ENCODE data around the gene ZCCHC7.
"Not testable (repeated sequence)": the region's sequence is repeated elsewhere in the genome, so short reads cannot be mapped to it uniquely, and the experiment has no call there.

Gene ZCCHC7

DNA sequence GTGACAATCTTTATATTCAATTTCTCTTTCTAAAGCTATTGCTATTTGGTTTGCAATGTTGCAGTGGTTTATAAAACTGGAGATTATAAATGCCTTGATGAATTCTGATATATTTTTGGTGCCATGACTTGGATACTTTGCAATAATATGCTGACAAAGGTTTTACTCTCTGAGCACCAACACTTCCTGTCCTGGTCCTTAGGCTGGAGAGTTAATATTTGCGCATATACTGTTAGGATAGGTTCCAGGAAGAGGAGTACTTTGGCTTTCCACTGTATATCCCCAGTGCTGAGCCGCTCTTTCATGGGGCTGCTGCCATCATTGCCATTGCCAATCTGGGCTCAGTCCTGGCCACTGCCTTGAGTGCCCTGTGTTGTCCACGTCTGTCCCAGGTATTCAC is 139.6 kb downstream of the ZCCHC7 start:
- no peak for DNase-seq

DNA sequence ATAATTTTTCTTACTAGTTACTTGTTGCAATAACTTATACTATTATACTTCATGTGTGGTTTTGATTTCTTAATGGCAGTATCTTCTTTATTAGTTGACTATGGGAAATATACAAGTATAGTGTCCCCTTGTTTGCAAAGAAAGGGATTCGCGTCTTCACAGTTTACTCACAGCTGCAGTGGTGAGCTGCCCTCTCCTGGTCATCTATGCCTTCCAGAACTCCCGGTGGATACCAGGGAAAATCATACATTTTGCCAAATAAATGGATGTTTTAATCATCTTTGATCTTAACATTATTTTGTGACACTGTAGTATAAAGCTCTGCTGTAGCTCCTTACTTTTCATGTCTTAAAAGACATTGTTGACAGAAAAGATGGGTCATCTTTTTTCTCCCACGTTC is 142.0 kb downstream of the ZCCHC7 start:
- peak; percentile 54 for DNase-seq

DNA sequence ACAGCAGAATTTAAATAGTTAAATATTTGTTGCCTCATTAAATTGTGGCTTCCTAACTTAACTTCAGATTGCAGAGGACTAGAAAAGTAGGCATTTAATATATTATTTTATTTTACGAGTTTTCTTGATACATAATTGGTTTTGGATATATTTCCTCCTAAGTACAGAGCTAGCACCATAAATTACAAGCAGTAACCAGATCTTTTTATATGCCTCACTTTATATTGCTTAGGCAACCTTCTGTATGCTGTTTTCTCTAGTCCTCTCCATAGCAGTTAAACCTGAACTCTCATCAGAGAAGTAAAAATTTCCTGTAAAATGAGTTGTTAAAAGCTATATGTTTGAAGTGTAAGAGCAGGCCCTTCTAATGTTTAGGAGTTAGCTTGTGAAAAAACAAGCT is 144.2 kb downstream of the ZCCHC7 start:
- no peak for DNase-seq

DNA sequence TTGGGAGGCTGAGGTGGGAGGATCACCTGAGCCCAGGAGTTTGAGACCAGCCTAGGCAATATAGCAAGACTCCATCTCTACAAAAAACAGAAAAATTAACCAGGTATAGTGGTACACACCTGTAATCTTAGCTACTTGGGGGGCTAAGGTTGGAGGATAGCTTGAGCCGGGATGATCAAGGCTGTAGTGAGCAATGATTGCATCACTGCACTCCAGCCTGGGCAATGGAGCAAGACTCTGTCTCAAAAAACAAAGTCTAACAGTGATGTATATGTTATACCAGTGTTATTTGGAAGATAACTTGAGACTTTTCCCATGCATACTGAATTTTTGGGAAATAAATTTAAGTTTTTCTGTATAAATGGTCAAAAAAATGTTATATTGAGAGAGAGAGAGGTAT is 146.3 kb downstream of the ZCCHC7 start:
- DNase-seq, result no peak

DNA sequence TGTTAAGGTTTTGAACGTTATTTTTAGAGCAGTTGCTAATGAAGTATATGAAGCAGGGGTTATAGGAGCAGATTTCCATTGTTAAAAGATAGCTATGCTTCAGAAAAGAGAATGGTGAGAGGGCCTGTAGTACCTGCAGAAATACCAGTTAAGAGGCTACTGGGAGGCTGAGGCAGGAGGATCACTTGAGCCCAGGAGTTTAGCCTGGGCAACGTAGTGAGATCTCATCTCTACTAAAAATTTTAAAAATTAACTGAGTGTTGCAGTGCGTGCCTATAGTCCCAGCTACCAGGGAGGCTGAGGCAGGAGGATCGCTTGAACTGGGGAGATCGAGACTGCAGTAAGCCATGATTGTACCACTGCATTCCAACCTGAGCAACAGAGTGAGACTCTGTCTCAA is 148.8 kb downstream of the ZCCHC7 start:
- no peak for DNase-seq

DNA sequence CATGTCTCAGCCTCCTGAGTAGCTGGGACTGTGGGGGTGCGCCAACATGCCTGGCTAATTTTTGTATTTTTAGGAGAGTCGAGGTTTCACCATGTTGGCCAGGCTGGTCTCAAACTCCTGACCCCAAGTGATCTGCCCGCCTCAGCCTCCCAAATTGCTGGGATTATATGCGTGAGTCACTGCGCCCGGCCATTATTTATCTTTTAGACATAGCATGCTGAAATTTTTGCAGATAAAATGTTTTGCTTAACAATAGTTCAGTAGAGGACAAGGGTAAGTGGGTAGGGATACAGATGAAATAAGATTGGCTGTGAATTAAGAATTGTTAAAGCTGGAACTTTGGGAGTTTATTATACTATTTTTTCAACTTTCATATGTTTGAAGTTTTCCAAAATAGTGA is 151.3 kb downstream of the ZCCHC7 start:
- DNase-seq, result no peak

DNA sequence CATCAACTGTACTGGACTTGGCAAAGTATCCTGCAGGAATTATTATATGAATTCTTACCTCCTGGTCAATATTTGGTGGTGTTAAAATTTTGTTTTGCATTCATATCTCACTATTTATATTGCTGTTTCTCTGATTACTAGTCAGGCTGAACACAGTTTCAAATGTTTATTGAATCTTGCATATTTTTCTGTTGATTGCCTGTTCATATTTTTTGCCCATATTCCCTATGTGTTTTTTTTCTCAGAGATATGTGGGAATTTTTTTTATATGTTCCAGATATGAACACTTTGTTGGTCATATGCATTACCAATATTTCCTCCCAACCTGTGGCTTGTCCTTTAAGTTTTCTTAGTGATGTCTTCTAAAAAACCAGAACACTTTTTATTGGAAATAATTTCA is 153.2 kb downstream of the ZCCHC7 start:
- no peak for DNase-seq

DNA sequence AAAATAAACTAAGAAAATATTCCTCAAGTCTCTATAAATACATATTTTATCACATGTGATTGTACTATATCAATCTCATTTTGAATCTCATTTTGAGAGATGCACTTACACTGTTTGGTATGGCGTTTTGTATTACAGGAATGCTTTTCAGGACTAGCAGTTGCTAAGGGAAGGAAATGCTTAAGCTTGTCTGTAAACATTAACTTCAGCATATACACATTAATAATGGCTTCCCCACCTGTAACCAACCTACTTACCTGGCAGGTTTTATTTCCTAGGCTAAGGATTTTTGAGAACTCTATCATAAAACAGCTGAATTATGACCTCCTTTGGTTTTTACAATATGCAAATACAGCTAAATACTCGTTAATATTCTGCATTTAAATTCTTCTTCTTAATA is 161.2 kb downstream of the ZCCHC7 start:
- DNase-seq, result no peak

DNA sequence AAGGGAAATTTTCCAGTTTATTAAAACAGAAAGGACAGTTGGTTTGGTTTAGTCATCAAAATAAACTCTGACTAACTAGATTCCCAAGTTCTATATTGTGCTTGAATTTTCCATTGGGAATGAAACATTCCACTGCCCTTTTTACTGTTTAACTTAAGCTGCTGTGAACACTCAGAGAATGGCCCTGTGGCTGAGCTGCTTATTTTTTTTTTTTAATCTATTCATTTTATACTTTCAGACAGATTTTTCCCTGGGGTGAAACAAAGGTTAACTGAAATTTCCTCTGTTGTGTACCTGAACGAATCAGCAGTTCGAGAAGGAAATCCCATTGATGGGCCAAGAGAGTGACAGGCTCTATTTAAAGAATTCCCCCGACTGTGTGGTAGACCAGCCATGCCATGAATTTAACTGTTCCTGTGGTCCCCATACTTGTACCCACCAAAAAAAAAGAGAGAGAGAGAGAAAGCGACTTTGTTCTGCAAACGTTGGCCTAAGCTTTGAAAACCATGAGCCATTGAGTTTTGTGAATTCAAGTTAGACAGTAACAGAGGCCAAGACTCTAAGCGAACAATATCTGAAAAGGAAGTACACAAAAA is 163.5 kb downstream of the ZCCHC7 start:
- peak; percentile 70 for DNase-seq

DNA sequence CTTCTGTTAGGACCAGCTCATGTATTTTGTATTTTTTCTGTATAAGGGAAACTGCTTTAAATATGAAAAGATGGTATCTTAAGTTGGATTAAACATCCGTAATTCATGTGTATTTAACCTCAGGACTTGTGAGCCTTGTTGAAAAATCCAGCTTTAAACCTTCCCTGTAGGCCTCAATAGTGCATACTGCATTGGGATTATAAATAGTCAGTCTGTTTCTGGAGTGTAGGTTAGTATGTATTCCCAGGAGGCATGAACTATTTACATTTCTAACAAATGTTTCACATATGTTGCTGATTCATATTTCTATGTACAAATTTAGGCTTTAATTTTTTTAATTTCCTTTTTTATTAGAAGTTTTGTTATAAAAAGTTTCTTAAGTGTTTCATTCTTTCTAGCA is 164.3 kb downstream of the ZCCHC7 start:
- DNase-seq, result peak; percentile 41

DNA sequence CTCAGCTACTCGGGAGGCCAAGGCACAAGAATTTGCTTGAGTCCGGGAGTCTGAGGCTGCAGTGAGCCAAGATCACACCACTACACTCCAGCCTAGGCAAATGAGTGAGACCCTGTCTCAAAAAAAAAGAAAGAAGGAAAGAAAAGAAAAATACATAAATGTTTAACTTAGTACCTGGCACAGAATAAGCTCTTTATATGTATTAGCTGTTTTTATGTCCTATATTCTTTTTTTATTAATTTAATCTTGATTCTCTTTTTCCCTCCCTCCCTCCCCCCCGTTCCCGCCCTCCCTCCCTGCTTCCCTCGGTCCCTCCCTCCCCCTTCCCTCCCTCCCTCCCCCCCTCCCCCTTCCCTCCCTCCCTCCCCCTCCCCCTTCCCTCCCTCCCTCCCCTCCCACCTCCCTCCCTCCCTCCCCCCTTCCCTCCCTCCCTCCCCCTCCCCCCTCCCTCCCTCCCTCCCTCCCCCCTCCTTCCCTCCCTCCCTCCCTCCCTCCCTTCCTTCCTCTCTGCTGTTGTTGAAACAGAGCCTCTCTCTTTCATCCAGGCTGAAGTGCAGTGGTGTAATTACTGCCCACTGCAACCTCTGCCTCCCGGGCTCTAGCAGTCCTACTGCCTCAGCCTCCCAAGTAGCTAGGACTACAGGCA is 166.3 kb downstream of the ZCCHC7 start:
- no peak for DNase-seq

DNA sequence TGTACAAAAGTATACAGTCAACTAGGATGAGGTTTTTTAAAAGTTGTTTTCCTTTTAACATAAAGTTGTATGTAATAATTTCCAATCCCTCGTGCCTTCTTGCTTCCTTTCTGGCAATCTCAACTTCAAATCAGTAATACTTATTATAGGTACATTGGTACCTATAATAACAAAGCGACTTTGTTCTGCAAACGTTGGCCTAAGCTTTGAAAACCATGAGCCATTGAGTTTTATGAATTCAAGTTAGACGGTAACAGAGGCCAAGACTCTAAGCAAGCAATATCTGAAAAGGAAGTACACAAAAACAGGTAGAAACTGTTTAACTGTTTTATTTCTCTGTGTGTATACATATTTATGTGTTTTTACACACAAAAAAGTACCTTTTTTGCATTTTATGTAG is 166.9 kb downstream of the ZCCHC7 start:
- no peak for DNase-seq

DNA sequence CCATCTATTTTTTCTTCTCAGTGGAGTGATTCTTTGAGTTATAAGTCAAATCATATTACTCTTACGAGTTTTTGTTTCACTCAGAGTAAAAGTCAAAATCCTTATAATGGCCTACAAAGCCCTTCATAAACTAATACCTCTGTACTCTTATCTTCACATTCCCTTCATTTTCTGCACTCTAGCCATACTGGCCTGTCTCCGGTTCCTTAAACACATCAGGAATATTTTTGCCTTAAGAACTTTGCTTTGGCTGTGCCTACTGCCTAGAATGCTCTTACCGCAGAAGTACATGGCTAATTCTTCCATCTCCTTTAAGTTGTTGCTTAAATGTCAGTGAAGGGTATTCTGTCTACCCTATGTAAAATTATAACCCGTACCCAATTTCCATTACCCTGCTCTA is 169.3 kb downstream of the ZCCHC7 start:
- DNase-seq, result no peak

DNA sequence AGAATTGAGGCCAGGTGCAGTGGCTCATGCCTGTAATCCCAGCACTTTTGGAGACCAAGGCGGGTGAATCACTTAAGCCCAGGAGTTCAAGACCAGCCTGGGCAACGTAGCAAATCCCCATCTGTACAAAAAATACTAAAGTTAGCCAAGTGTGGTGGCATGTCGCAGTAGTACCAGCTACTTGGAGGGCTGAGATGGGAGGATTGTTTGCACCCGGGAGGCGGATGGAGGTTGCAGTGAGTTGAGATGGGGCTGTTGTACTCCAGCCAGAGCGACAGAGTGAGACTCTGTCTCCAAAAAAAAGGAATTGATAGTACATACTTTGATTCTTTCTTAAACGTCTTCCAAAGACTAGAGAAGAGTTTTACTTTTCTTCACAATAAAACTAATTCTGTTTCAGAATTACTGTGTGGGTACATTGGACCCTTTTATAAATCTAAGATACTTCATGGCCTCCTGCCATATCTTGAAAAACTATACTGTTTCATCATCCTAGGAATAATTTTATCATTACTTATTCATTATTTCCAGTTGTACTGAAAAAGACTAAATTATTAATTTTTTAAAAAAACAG is 170.1 kb downstream of the ZCCHC7 start:
- DNase-seq, result no peak

DNA sequence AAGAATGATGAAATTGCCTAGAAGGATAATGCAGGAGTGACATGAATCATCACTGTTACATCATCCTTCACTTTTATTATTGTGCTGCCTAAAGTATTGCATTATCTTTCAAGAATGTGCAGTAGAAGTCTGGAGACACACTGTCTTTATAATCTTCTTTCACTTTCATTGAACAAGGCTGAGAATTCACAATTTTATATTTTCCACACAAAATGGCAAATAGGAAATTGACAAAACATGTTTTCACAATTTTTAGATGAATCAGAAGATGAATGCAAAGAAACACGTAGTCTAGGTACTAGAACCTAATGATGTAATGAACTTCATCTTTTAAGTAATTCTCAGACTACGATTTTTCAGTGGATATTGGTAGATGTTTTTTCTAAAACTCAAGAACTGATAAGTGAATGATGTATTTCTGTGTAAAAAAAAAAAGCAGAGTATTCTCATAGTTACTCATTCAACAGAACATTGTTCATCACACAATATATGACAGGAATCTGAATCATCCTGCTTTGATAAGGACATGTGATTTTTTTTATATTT is 170.6 kb downstream of the ZCCHC7 start:
- no peak for DNase-seq

DNA sequence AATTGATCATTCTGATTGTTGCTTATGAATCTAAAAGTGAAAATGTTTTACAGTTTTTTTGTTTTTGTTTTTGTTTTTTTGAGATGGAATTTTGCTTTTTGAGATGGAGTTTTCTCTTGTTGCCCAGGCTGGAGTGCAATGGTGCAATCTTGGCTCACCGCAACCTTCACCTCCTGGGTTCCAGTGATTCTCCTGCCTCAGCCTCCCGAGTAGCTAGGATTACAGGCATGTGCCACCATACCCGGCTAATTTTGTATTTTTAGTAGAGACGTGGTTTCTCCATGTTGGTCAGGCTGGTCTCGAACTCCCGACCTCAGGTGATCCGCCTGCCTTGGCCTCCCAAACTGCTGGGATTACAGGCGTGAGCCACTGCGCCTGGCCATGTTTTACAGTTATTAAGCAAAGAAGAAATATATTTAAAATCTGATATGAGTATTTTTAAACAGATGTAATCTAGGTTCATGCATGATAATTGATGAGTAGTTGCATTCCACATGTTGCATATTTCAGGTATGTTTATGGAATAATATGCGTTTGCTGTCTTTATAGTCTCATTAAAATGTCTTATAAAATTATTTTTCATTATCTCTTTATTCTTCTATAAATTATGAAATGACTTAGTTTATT is 171.4 kb downstream of the ZCCHC7 start:
- DNase-seq, result not testable (repeated sequence)

DNA sequence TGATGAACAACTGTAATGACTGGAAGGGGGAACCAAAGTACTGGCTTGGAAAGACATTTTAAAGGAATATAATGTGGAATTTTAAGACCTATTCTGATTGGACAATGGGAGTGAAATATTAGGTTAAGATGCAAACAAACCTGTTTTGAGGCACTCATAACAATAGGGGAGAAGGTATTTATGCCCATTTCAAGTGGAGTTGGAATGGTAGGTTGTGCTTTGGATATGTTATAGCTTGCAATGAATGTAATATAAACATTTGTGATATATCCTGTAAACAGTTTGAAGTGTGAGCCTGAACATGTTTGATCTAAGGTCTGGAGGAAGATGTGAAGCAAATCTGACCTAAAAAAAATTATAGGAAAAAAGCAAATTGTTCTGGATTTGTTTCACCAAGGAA is 172.5 kb downstream of the ZCCHC7 start:
- no peak for DNase-seq

DNA sequence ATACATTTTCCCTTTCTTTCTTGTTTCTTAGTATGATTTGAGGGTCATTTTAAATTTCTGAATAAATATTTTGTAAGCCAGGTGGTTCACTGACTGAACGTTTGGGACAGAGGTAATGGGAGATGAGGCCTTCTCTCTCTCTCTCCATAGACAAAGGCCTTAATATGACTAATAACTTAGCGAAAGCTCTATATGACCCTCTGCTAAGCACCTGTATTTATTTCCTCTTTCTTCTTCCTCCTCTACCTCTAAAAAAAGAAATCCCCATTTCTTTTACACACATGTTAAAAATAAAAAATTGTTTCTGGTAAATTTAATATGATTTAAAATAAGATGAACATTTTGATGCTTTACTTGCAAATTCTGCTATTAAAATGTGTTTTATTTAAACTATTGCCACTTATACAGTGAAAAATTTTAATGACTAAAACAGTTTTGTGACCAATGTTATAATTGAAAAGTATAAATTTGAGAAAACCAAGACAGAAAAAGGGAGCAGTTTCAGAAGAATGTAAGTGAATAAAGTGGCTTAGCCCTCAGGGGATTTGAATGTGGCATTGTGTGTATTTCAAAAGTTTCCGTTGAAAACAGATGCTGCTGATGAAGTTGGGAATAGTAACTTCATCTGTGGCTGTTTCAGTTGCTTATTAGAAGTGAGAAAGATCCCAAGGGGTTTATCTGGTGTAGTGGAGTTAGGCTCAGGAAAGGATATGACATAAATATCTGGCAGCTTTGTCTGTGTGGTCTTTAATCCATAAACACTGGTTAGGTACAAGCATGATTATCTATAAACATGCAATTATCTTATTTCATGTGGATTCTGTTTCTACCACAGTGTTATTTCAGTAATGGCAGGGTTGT is 173.5 kb downstream of the ZCCHC7 start:
- DNase-seq, result peak; percentile 39

DNA sequence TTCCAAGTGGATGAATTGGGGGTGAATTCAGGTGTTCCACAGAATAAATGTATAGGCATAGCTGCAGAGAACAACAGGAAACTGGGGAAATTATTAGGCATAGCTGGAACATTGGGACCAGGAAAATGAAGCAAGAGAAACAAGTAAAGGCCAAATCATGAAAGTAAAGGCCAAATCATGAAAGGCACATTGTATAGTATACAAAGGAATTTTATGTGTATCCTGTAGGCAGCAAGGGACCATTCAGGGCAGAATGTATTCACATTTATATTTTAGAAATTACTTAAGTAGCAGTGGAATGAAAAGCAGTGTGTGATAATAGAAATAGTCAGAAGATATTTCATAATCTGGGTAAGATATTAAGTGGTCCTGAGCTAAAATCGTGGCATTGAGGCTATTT is 174.8 kb downstream of the ZCCHC7 start:
- DNase-seq, result no peak

DNA sequence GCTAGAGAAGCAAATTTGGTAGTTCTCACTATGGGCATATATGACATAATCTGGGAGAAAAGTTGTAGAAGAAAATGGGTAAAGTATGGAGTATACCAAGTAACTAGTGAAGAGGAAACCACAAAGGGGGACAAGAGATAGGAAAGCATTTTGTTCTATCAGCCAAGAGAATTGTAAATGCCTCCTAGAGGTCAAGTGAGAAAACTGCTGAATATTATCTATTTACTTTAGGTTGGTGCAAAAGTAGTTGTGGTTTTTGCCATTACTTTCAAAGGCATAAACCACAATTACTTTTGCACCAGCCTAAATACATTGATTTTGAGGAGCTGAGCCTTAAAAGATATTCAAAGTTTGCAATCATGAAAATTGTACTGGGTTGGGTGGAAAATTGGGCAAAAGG is 175.4 kb downstream of the ZCCHC7 start:
- no peak for DNase-seq

DNA sequence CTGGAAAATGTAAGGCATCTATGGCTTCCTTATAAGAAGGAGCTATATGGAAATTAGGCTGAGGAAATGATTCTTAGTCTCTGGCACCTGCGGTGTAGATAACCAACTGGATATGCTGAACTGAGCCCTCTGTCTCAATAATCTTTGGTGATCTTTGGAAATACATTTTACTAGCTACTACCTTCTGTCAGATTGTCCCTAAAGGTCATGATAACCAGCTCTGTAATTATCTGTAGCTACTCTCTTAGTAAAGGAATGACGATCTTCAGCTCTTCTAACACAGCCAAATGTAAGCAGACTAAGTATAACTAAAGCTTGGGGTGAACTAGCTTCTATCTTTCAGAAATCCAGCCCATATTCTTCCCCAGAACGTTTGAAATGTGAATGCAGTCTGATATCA is 177.2 kb downstream of the ZCCHC7 start:
- DNase-seq, result no peak

DNA sequence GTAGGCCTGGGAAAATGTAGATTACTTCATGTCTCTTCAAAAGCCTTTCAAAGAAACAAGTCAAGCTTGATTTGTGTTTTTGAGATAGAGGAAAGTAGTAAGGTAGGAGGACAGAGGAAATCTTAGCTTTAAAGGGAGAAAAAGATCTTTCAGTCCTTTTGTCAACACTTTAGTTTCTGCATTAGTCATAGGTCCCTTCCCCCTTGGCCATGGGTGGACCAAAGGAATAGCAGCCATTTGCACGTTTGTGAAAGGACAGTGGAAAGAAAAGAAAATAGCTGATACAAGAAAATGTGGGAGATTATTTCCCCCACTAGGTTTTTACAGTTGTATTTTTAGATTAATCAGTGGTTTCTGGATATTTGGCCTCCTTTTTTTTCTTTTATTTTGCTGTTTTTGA is 180.2 kb downstream of the ZCCHC7 start:
- DNase-seq, result no peak
